ENCODE results near the gene EPHB2. TPM values are rescaled to one million over a fixed set of nuclear protein-coding genes. Genes with fewer than 3 reads are reported as not detected.

Gene EPHB2
- total and polyA plus RNA-seq, 9 donors = 10.7 to 31.7 (median 20.4) TPM

DNA sequence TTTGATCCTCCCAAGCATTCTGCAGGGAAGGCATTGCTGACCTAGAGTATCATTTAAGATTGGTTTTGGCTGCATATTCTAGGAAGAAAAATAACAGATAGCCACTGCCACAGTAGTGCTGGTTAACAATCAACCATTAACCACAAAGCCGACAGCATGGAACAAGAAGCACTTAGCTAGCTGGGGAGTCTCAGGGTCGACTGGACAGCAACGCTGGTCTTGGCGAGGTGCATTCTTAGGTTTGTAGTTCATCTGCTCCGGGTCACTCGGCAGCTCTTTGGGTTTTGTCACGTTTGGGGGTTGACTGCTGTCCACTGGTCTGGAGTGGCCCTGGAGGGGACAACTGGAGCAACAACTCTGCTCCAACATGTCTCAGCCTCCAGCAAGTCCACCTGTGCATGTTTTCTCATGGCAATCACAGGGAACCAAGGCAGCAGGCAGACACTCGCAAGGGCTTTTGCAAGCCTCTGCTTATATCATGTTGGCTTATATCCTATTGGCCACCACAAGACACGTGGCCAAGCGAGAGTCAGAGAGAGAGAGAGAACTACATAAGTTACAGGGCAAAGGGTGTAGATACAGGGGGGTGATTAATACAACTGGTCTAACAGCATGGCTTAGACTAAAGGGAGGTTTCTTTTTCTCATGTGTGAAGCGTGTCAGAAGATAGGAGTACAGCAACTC is 162.5 kb downstream of the EPHB2 start:
- no peak overlapping the region for H3K4me3 ChIP-seq (ENCODE audit: low read length)

DNA sequence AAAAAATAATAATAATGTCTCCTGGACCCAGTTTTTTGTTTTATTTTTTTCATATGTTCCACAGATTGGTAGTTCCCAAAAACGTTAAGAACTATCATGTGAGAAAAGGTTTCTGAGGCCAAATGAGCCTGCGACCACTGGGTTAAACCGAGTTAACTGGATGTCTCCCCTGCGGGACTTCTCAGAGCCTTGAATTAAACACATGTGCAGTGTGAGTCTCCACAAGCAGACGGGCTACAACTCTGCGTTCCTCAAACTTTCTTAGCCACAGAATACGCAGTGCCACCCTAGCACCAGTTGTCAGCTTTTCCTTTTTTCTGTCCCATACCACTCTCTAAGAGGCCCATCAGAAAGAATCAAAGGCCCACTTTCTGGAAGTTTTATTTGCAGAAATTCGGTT is 164.1 kb downstream of the EPHB2 start:
- peaks cover 49% of the 10 kb centered on the region for H3K4me1 ChIP-seq (ENCODE audit: control insufficient read depth, insufficient read depth, low read length)
- no peak overlapping the region for H3K4me3 ChIP-seq (ENCODE audit: low read length)
- 47% methylated on average over 7 of the region's 8 CpGs for WGBS (ENCODE audit: insufficient coverage)
- H3K9me3 ChIP-seq (replicated peaks; ENCODE audit: control insufficient read depth, low read depth, low read length) = no peaks in the 10 kb centered on the region
- H3K27me3 ChIP-seq (ENCODE audit: control insufficient read depth, insufficient read depth, low read length) = no peaks in the 10 kb centered on the region
- DNase-seq = no peak
- H3K27ac ChIP-seq (ENCODE audit: low read length) = no peak overlapping the region
- H3K36me3 ChIP-seq (ENCODE audit: control insufficient read depth, insufficient read depth, low read length) = peaks cover 8% of the 10 kb centered on the region

More for the DNA sequence above, 162.5 kb downstream of the EPHB2 start:
- H3K27me3 ChIP-seq (ENCODE audit: control insufficient read depth, insufficient read depth, low read length) = no peaks in the 10 kb centered on the region
- H3K4me1 ChIP-seq (ENCODE audit: control insufficient read depth, insufficient read depth, low read length) = peaks cover 49% of the 10 kb centered on the region
- no peak for DNase-seq
- H3K27ac ChIP-seq (ENCODE audit: low read length) = no peak overlapping the region
- WGBS (ENCODE audit: insufficient coverage) = 90% methylated on average over 4 of the region's 11 CpGs
- H3K36me3 ChIP-seq (ENCODE audit: control insufficient read depth, insufficient read depth, low read length) = peaks cover 11% of the 10 kb centered on the region
- peaks cover 4% of the 10 kb centered on the region for H3K9me3 ChIP-seq (replicated peaks; ENCODE audit: control insufficient read depth, low read depth, low read length)

DNA sequence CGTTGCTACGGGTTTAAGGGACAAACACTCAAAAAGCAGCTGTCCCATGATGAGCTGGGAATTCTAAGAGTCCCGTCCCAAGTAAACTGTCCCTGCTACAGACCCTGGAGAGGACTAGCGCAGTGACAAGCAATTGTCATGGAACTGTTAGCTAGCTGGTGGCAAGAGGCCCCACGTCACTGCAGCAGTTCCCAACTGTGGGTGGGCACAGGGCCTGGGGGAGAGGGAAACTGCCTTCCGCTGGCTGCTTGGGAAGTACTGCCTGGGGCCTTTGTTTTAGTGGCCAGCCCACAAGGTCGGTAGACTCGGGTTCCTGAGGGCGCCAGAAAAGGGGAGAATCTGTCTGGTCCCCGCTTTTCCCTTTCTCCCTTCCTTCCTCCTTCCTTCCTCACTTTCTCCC is 164.6 kb downstream of the EPHB2 start:
- no peak for DNase-seq
- Histone ChIP-seq H3K27me3 (ENCODE audit: control insufficient read depth, insufficient read depth, low read length) (no peaks in the 10 kb centered on the region), H3K4me1 (ENCODE audit: control insufficient read depth, insufficient read depth, low read length) (peaks cover 46% of the 10 kb centered on the region), H3K4me3 (ENCODE audit: low read length) (no peak overlapping the region), H3K9me3 (replicated peaks; ENCODE audit: control insufficient read depth, low read depth, low read length) (no peaks in the 10 kb centered on the region), H3K27ac (ENCODE audit: low read length) (peak overlapping the region; percentile 40), H3K36me3 (ENCODE audit: control insufficient read depth, insufficient read depth, low read length) (peaks cover 8% of the 10 kb centered on the region)
- 25% methylated on average over 10 of the region's 10 CpGs for WGBS (ENCODE audit: insufficient coverage)

DNA sequence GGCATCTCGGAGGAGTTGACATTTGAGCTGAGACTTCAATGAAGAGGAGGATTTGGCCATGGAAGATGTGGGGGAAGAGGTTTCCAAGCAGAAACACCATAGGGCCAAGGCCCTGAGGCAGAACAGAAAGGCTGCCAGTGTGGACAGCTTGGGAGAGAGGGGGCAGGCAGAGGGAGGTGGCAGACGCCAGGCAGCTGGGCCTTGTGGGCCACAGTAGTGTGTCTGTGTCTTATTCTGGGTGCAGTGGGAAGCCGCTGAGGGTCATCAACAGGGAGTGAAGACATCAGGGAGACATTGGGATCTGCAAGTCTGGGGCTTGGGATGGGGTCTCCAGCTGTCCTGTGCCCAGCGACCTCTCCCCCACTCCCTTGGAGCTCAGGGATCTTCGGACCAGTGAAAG is 165.2 kb downstream of the EPHB2 start:
- Histone ChIP-seq H3K27ac (ENCODE audit: low read length) (peak overlapping the region; percentile 40), H3K4me1 (ENCODE audit: control insufficient read depth, insufficient read depth, low read length) (peaks cover 40% of the 10 kb centered on the region)

DNA sequence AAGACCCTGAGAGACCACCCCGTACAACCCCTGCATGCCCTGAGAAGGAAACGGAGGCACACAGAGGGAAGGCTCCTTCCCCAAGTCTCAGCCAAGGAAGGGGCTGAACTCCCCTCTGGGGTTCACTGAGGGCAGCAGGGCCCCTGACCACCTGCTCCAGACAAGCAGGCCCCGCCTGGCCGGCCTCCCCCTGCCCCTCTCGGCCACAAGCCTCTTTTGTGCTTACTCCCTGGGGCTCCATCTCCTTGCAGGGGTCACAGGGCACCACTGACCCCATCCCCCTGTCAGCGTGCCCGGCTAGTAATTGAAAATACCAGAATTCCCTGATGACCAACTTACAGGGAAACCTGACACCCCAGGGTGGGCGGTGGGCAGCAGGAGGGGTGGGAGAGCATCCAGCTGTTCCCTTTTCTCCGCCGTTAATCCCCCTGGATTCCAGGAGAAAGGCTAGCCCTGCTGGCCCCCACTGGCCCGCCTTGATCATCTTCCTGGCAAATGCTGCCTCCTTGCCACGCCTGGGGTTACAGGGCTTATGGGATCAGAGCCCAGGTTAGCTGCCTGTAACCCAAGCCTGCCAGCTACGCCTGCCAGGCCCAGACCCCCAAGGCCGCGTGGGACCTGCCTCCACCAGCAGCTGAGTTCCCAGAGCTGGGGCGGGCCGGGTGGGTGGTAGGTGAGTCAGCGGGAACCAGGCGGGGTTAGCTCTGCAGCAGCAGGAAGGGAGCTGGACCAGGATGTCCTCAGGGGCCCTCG is 165.9 kb downstream of the EPHB2 start:
- Histone ChIP-seq H3K4me3 (ENCODE audit: low read length) (no peak overlapping the region), H3K9me3 (replicated peaks; ENCODE audit: control insufficient read depth, low read depth, low read length) (no peaks in the 10 kb centered on the region), H3K4me1 (ENCODE audit: control insufficient read depth, insufficient read depth, low read length) (peaks cover 34% of the 10 kb centered on the region), H3K36me3 (ENCODE audit: control insufficient read depth, insufficient read depth, low read length) (peaks cover 8% of the 10 kb centered on the region), H3K27ac (ENCODE audit: low read length) (peak overlapping the region; percentile 40), H3K27me3 (ENCODE audit: control insufficient read depth, insufficient read depth, low read length) (no peaks in the 10 kb centered on the region)
- 18% methylated on average over 18 of the region's 20 CpGs for WGBS (ENCODE audit: insufficient coverage)
- peak; percentile 60 for DNase-seq

More for the DNA sequence above, 165.2 kb downstream of the EPHB2 start:
- 59% methylated on average over 3 of the region's 5 CpGs for WGBS (ENCODE audit: insufficient coverage)
- Histone ChIP-seq H3K27me3 (ENCODE audit: control insufficient read depth, insufficient read depth, low read length) (no peaks in the 10 kb centered on the region), H3K4me3 (ENCODE audit: low read length) (no peak overlapping the region), H3K36me3 (ENCODE audit: control insufficient read depth, insufficient read depth, low read length) (peaks cover 8% of the 10 kb centered on the region), H3K9me3 (replicated peaks; ENCODE audit: control insufficient read depth, low read depth, low read length) (no peaks in the 10 kb centered on the region)
- no peak for DNase-seq

DNA sequence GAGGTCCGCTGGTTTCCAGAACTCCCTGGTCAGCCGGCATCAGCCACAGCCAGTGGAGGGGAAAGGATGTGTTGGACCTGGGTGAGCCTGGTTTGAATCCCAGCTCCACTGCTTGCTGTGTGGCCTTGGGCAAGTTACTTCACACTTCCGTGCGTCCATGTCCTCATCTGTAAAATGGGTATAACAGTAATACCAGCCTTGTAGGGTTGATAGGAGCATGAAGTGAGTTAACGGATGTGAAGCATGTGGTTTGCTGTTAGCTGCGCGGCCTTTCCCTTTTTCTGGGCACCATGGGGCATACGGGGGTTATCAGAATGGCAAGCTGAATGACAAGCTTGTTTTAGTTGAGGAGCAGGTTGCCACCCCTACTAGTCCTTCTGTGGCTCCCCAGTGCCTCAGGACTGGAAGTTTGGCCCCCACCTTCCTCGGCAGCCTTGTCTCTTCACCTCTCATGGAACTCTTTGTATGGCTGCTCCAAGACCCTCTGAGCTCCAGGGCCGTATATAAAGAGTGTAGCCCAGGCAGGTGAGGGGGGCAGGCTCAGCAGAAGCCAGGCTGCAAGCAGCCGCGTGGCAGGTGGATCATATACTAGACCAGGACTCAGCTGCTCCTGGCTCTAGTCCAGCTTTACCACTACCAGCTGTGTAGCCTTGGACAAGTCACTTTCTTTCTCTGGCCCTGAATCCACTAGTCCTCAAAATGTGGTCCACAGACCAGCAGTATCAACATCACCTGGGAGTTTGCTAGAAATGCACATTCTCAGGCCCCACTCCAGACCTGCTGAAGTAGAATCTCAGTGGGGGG is 166.7 kb downstream of the EPHB2 start:
- no peak for DNase-seq
- H3K4me1 ChIP-seq (ENCODE audit: control insufficient read depth, insufficient read depth, low read length) = peaks cover 34% of the 10 kb centered on the region
- peaks cover 7% of the 10 kb centered on the region for H3K36me3 ChIP-seq (ENCODE audit: control insufficient read depth, insufficient read depth, low read length)
- no peak overlapping the region for H3K4me3 ChIP-seq (ENCODE audit: low read length)
- H3K27me3 ChIP-seq (ENCODE audit: control insufficient read depth, insufficient read depth, low read length) = no peaks in the 10 kb centered on the region
- H3K27ac ChIP-seq (ENCODE audit: low read length) = no peak overlapping the region
- 61% methylated on average over 6 of the region's 12 CpGs for WGBS (ENCODE audit: insufficient coverage)
- H3K9me3 ChIP-seq (replicated peaks; ENCODE audit: control insufficient read depth, low read depth, low read length) = no peaks in the 10 kb centered on the region

DNA sequence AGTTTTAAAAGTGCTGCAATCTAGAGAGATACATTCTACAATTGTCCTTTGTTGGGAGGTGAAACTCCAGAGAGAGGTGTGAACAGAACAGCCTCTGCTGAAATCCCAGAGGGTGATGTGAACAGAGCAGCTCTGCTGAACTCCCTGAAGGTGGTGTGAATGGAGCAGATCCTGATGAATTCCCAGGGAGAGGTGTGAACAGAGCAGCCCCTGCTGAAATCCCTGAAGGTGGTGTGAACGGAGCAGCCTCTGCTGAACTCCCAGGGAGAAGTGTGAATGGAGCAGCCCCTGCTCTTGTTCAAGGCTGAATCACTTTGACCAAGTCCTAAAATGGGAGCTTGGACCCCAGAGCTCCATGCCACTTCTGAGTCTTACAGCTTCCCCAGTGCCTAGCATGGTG is 167.3 kb downstream of the EPHB2 start:
- H3K4me1 ChIP-seq (ENCODE audit: control insufficient read depth, insufficient read depth, low read length) = peaks cover 34% of the 10 kb centered on the region
- 100% methylated on average over 1 of the region's 1 CpG for WGBS (ENCODE audit: insufficient coverage)
- no peak overlapping the region for H3K27ac ChIP-seq (ENCODE audit: low read length)
- H3K27me3 ChIP-seq (ENCODE audit: control insufficient read depth, insufficient read depth, low read length) = no peaks in the 10 kb centered on the region
- no peak overlapping the region for H3K4me3 ChIP-seq (ENCODE audit: low read length)
- no peaks in the 10 kb centered on the region for H3K9me3 ChIP-seq (replicated peaks; ENCODE audit: control insufficient read depth, low read depth, low read length)
- H3K36me3 ChIP-seq (ENCODE audit: control insufficient read depth, insufficient read depth, low read length) = peaks cover 12% of the 10 kb centered on the region
- DNase-seq = no peak

DNA sequence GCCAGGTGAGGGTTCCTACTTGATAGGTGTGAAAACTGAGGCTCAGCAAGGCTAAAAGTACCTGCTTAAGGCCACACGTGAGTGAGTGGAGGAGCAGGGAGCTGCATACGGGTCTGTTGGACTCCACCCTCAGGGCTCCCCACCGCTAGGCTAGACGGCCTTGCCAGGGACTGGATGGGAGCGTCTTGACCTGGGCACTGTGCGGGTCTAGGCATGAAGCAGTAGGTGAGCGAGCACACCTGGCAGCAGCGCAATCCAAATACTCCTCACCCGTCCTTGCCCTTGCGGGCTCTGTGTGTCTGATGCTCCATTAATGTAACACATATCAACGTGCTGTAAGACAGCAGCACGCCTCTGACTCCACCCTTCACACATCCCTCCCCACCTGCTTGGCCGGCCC is 168.0 kb downstream of the EPHB2 start:
- no peak overlapping the region for H3K4me3 ChIP-seq (ENCODE audit: low read length)
- H3K4me1 ChIP-seq (ENCODE audit: control insufficient read depth, insufficient read depth, low read length) = peaks cover 34% of the 10 kb centered on the region
- no peak overlapping the region for H3K27ac ChIP-seq (ENCODE audit: low read length)
- H3K27me3 ChIP-seq (ENCODE audit: control insufficient read depth, insufficient read depth, low read length) = no peaks in the 10 kb centered on the region
- H3K9me3 ChIP-seq (replicated peaks; ENCODE audit: control insufficient read depth, low read depth, low read length) = no peaks in the 10 kb centered on the region
- no peak for DNase-seq
- peaks cover 11% of the 10 kb centered on the region for H3K36me3 ChIP-seq (ENCODE audit: control insufficient read depth, insufficient read depth, low read length)
- WGBS (ENCODE audit: insufficient coverage) = 77% methylated on average over 12 of the region's 13 CpGs

DNA sequence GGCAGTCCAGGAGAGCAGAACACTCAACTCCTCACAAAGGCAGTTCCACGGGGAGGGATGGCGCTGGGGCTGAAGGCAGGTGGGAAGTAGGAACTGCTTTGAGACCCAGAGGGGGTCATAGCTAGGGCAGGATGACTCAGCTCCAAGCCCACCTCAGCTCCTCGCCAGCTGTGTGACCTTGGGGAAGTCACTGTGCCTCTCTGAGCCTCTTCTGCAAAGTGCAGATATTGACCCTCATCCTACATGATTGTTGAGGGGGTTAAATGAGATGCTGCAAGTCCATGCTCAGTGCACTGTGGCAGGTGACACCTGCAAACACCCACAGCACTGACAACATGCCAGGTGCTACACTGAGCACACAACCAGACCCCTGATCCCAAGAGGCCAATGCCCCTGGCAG is 168.8 kb downstream of the EPHB2 start:
- no peak for DNase-seq
- WGBS (ENCODE audit: insufficient coverage) = 67% methylated on average over 1 of the region's 3 CpGs
- H3K36me3 ChIP-seq (ENCODE audit: control insufficient read depth, insufficient read depth, low read length) = peaks cover 10% of the 10 kb centered on the region
- H3K9me3 ChIP-seq (replicated peaks; ENCODE audit: control insufficient read depth, low read depth, low read length) = no peaks in the 10 kb centered on the region
- H3K4me3 ChIP-seq (ENCODE audit: low read length) = no peak overlapping the region
- no peak overlapping the region for H3K27ac ChIP-seq (ENCODE audit: low read length)
- peaks cover 31% of the 10 kb centered on the region for H3K4me1 ChIP-seq (ENCODE audit: control insufficient read depth, insufficient read depth, low read length)
- no peaks in the 10 kb centered on the region for H3K27me3 ChIP-seq (ENCODE audit: control insufficient read depth, insufficient read depth, low read length)

DNA sequence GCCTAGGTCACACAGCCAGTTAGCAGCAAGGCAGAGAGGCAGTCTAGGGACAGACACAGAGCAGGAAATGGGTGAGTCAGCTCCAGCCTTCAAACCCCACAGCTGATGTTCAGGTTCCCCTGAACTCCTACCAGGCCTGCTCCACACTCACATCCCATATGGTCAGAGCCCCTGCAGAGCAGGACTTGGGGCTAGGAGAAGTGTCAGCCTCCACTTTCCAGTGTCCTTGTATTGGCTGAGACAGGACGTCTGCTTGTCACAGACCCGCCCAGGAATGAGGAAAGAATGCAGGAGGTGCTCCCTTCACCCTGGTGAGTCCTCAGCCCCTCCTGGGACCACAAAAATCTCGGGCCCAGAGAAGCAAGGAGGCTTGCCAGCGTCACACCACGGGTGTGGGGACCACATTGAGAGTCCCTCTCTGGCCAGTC is 169.5 kb downstream of the EPHB2 start:
- Histone ChIP-seq H3K36me3 (ENCODE audit: control insufficient read depth, insufficient read depth, low read length) (peaks cover 10% of the 10 kb centered on the region), H3K27ac (ENCODE audit: low read length) (no peak overlapping the region), H3K27me3 (ENCODE audit: control insufficient read depth, insufficient read depth, low read length) (no peaks in the 10 kb centered on the region), H3K9me3 (replicated peaks; ENCODE audit: control insufficient read depth, low read depth, low read length) (no peaks in the 10 kb centered on the region), H3K4me1 (ENCODE audit: control insufficient read depth, insufficient read depth, low read length) (peaks cover 26% of the 10 kb centered on the region), H3K4me3 (ENCODE audit: low read length) (no peak overlapping the region)
- no peak for DNase-seq
- WGBS (ENCODE audit: insufficient coverage) = 31% methylated on average over 5 of the region's 5 CpGs
